Common myeloid progenitor, CD34-positive (primary cell): ENCODE results near the gene MNT.
"Not testable (repeated sequence)": the region's sequence is repeated elsewhere in the genome, so short reads cannot be mapped to it uniquely, and the experiment has no call there.

ENCODE experiments used
- CTCF ChIA-PET: fragments of 350-600 bp; sonication (Branson Sonifier 250); formaldehyde crosslinking; loops from one replicate; lab custom pipeline; 2021; ENCODE audit warnings: antibody characterized with exemption; lab: Charles Lee
- POLR2A ChIA-PET: fragments of 350-600 bp; sonication (Branson Sonifier 250); formaldehyde crosslinking; loops from one replicate; lab custom pipeline; 2021; ENCODE audit warnings: antibody characterized with exemption; lab: Charles Lee
- DNase-seq, 3 donors: peaks; one replicate each; pipeline versions ENCODE4 v3.0.0 to v3.0.0-alpha.2; 2013
- H3K27ac ChIP-seq, 2 experiments: 1 replicate in 1 of 2; 2 replicates in 1 of 2; pipeline ENCODE4 v1.7.0; 2013; ENCODE audit warnings: inconsistent platforms in 2 of 2, low read length in 2 of 2, mild to moderate bottlenecking in 2 of 2, low read depth in 1 of 2, moderate library complexity in 1 of 2; ENCODE audit not compliant: severe bottlenecking in 2 of 2, insufficient read depth in 1 of 2, poor library complexity in 1 of 2
- H3K27me3 ChIP-seq, 5 experiments: replicated peaks in 2 of 5; 1 replicate in 3 of 5; 2 replicates in 2 of 5; pipeline versions ENCODE4 v1.6.1 to v1.7.0; 2013; ENCODE audit warnings: low read length in 4 of 5, mild to moderate bottlenecking in 2 of 5, moderate library complexity in 2 of 5, inconsistent platforms in 1 of 5; ENCODE audit not compliant: insufficient read depth in 5 of 5, control insufficient read depth in 4 of 5
- H3K36me3 ChIP-seq, 4 experiments: 1 replicate in 2 of 4; 2 replicates in 2 of 4; pipeline versions ENCODE4 v1.6.1 to v1.7.0; 2013; ENCODE audit warnings: low read length in 3 of 4, control low read depth in 1 of 4, mild to moderate bottlenecking in 1 of 4; ENCODE audit not compliant: control insufficient read depth in 4 of 4, insufficient read depth in 4 of 4
- H3K4me1 ChIP-seq, 4 experiments: 1 replicate in 3 of 4; 2 replicates in 1 of 4; pipeline versions ENCODE4 v1.6.1 to v1.7.1; 2013; ENCODE audit warnings: low read length in 3 of 4, mild to moderate bottlenecking in 3 of 4, control low read depth in 1 of 4, inconsistent platforms in 1 of 4, moderate library complexity in 1 of 4; ENCODE audit not compliant: control insufficient read depth in 4 of 4, insufficient read depth in 4 of 4; ENCODE audit errors: control extremely low read depth in 1 of 4
- H3K4me3 ChIP-seq, 7 experiments: 1 replicate in 4 of 7; 2 replicates in 3 of 7; pipeline versions ENCODE4 v1.5.1 to v1.7.0; 2013; ENCODE audit warnings: mild to moderate bottlenecking in 7 of 7, low read length in 6 of 7, moderate library complexity in 6 of 7, inconsistent platforms in 2 of 7, low read depth in 2 of 7, control low read depth in 1 of 7; ENCODE audit not compliant: insufficient read depth in 4 of 7, control insufficient read depth in 1 of 7; ENCODE audit errors: extremely low read depth in 1 of 7
- H3K9me3 ChIP-seq, 5 experiments: 1 replicate in 4 of 5; 2 replicates in 1 of 5; pipeline versions ENCODE4 v1.6.1 to v1.7.1; 2013; ENCODE audit warnings: low read length in 4 of 5, mild to moderate bottlenecking in 2 of 5, inconsistent platforms in 1 of 5, low read depth in 1 of 5, moderate library complexity in 1 of 5; ENCODE audit not compliant: control insufficient read depth in 4 of 5, insufficient read depth in 2 of 5; ENCODE audit errors: control extremely low read depth in 1 of 5
- WGBS: methylation state at CpG from one replicate; pipeline ENCODE4 v1.1.5; 2013; ENCODE audit not compliant: insufficient coverage; 5-methylcytosine and 5-hydroxymethylcytosine counted together

MNT gene

GRCh38 chr17:2442166-2442565, 41.3 kb upstream of the MNT start:
- Histone ChIP-seq H3K27me3 (no peaks in the 10 kb centered on the region), H3K9me3 (peaks cover 0 to 7% (median 0%) of the 10 kb centered on the region in 5 experiments), H3K4me3 (no peak overlapping the region), H3K27ac (no peak overlapping the region), H3K4me1 (no peaks in the 10 kb centered on the region), H3K36me3 (peaks cover 18 to 29% (median 23%) of the 10 kb centered on the region in 4 experiments)
- ChIA-PET POLR2A (no interaction called here), CTCF (no interaction called here)
- DNase-seq = no peak
- 100% methylated on average over 3 of the region's 3 CpGs for WGBS

GRCh38 chr17:2440930-2441329, 40.1 kb upstream of the MNT start:
- H3K4me3 ChIP-seq = no peak overlapping the region
- ChIA-PET CTCF (no interaction called here), POLR2A (interaction anchor here (0.5 kb wide), 1 partner anchor 285 kb away, joined by 3 read pairs; no protein-coding TSS in a partner anchor)
- H3K27me3 ChIP-seq = no peaks in the 10 kb centered on the region
- H3K27ac ChIP-seq = no peak overlapping the region
- peaks cover 0 to 3% (median 0%) of the 10 kb centered on the region in 4 experiments for H3K4me1 ChIP-seq
- peaks cover 16 to 39% (median 28%) of the 10 kb centered on the region in 4 experiments for H3K36me3 ChIP-seq
- no peak for DNase-seq
- 100% methylated on average over 2 of the region's 4 CpGs for WGBS
- H3K9me3 ChIP-seq = peaks cover 0 to 2% (median 0%) of the 10 kb centered on the region in 5 experiments

- H3K4me3 ChIP-seq, H3K9me3 ChIP-seq, H3K4me1 ChIP-seq, H3K27ac ChIP-seq, H3K27me3 ChIP-seq, CTCF ChIA-PET: not testable (repeated sequence)
- POLR2A ChIA-PET = interaction anchor here (0.6 kb wide), 1 partner anchor 8 kb away, joined by 6 read pairs; no protein-coding TSS in a partner anchor
- DNase-seq = peak in 1 of 3 donors; percentile 13
- H3K36me3 ChIP-seq = peaks cover 10 to 44% (median 31%) of the 10 kb centered on the region in 4 experiments
- 98% methylated on average over 6 of the region's 6 CpGs for WGBS
Measured at GRCh38 chr17:2439997-2440396, 39.1 kb upstream of the MNT start.

- no peak for DNase-seq
- Histone ChIP-seq H3K4me1 (peaks cover 0 to 8% (median 0%) of the 10 kb centered on the region in 4 experiments), H3K9me3 (no peaks in the 10 kb centered on the region), H3K27me3 (no peaks in the 10 kb centered on the region), H3K27ac (no peak overlapping the region), H3K36me3 (peaks cover 13 to 48% (median 38%) of the 10 kb centered on the region in 4 experiments), H3K4me3 (no peak overlapping the region)
- 100% methylated on average over 4 of the region's 6 CpGs for WGBS
- CTCF ChIA-PET = interaction anchor here (1.2 kb wide), 1 partner anchor 23 kb away, joined by 4 read pairs; no protein-coding TSS in a partner anchor
- POLR2A ChIA-PET = interaction anchor here (0.7 kb wide), 1 partner anchor 269 kb away, joined by 3 read pairs; no protein-coding TSS in a partner anchor
Measured at GRCh38 chr17:2438823-2439222, 38.0 kb upstream of the MNT start.

GRCh38 chr17:2436316-2436905, 35.6 kb upstream of the MNT start:
- no peak overlapping the region for H3K4me3 ChIP-seq

GRCh38 chr17:2435862-2436261, 35.0 kb upstream of the MNT start:
- peak in 1 of 3 donors; percentile 31 for DNase-seq
- Histone ChIP-seq H3K27ac (peak overlapping the region in 1 of 2 experiments; percentile 34), H3K4me1 (peaks cover 0 to 8% (median 0%) of the 10 kb centered on the region in 4 experiments), H3K4me3 (no peak overlapping the region), H3K27me3 (no peaks in the 10 kb centered on the region), H3K36me3 (peaks cover 13 to 57% (median 45%) of the 10 kb centered on the region in 4 experiments), H3K9me3 (no peaks in the 10 kb centered on the region)
- 95% methylated on average over 8 of the region's 9 CpGs for WGBS
- CTCF ChIA-PET = interaction anchor here (0.9 to 2.0 kb wide), 3 partner anchors 20 to 54 kb away, joined by 3 to 5 read pairs (median 4); no protein-coding TSS in a partner anchor
- POLR2A ChIA-PET = no interaction called here

More at GRCh38 chr17:2436316-2436905, 35.6 kb upstream of the MNT start:
- Histone ChIP-seq H3K4me1 (peaks cover 0 to 8% (median 0%) of the 10 kb centered on the region in 4 experiments), H3K36me3 (peaks cover 13 to 61% (median 49%) of the 10 kb centered on the region in 4 experiments), H3K9me3 (no peaks in the 10 kb centered on the region), H3K27ac (no peak overlapping the region), H3K27me3 (no peaks in the 10 kb centered on the region)
- CTCF ChIA-PET = interaction anchor here (0.9 to 2.0 kb wide), 3 partner anchors 20 to 54 kb away, joined by 3 to 5 read pairs (median 4); no protein-coding TSS in a partner anchor
- 100% methylated on average over 4 of the region's 5 CpGs for WGBS
- POLR2A ChIA-PET = interaction anchor here (0.6 kb wide), 2 partner anchors 53 to 557 kb away, joined by 3 to 4 read pairs; no protein-coding TSS in a partner anchor
- no peak for DNase-seq
